Measurements from ENCODE around the gene SP8. TPM values are rescaled to one million over a fixed set of nuclear protein-coding genes. Genes with fewer than 3 reads are reported as not detected.
A peak's percentile ranks its signal among the peaks of the same experiment; 100 is the strongest.

SP8 gene
- total RNA-seq, 1 donor from 2014 or later = 4.3 TPM

DNA sequence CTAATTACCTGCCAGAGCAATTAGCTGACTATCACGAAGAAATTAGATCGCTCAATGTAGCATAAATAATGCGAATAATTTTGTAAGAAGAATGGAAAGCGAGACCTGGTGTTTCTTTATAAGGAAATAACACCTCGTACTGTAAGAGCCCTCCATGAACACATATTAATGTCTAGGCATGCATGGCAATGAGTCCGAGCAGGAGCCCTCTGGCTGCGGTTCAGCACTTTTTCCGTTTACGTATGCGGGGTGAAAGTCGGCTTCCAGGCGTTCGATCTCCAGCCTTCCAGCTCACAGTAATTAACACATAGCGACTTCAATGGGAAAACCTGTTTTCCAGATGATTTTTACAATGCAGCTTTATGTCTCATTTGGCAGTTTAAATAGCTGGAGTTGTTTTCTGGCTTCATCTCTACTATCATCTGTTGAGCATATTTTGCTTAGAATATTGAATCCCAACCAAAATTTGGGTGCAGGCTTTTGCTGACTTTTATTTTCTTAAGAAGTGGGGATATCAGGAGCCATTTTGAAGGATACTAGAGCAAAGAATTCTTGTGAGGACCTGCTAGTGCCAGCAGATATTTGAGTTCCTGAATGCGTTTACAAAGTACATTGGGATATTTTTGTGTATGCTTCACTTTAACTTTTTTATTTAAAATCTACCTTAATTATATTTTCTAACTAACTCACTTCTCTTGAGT, 7.2 kb upstream of the SP8 start:
- no peaks in the 10 kb centered on the region for H3K36me3 Mint-ChIP-seq
- no peak overlapping the region for H3K4me3 Mint-ChIP-seq
- TF ChIP-seq, protein P1, sequence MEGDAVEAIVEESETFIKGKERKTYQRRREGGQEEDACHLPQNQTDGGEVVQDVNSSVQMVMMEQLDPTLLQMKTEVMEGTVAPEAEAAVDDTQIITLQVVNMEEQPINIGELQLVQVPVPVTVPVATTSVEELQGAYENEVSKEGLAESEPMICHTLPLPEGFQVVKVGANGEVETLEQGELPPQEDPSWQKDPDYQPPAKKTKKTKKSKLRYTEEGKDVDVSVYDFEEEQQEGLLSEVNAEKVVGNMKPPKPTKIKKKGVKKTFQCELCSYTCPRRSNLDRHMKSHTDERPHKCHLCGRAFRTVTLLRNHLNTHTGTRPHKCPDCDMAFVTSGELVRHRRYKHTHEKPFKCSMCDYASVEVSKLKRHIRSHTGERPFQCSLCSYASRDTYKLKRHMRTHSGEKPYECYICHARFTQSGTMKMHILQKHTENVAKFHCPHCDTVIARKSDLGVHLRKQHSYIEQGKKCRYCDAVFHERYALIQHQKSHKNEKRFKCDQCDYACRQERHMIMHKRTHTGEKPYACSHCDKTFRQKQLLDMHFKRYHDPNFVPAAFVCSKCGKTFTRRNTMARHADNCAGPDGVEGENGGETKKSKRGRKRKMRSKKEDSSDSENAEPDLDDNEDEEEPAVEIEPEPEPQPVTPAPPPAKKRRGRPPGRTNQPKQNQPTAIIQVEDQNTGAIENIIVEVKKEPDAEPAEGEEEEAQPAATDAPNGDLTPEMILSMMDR (conservative IDR thresholded peaks at IDR 0.05) = no peak
- H3K4me1 Mint-ChIP-seq (ENCODE audit: unreplicated experiment) = no peaks in the 10 kb centered on the region
- H3K27me3 Mint-ChIP-seq = peaks cover 93% of the 10 kb centered on the region
- no peaks in the 10 kb centered on the region for H3K9me3 Mint-ChIP-seq
- no peak overlapping the region for H3K27ac Mint-ChIP-seq
- no peak for DNase-seq (ENCODE audit: extremely low spot score, unreplicated experiment)

DNA sequence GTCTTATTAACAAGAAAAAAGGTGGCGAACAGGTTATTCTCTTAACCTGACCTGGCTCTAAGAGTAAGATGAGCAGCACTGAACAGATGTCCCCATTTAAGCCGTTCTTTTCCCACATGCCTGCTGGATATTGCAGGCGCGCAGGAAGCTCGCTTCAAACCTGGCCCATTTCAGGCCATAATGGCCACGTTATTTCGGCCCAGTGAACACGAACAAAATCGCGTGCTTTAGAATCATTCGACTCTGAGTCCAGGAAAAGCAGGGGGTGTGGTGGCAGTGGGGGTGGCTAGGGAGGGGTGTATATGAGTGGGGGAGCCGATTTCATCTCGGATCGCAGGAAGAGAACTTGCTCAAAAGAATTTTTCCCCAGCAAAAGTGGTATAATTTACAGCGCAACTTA, 6.6 kb upstream of the SP8 start:
- TF ChIP-seq, protein P1 (conservative IDR thresholded peaks at IDR 0.05) = no peak
- Mint-ChIP-seq H3K27ac (peak overlapping the region; percentile 29), H3K4me3 (no peak overlapping the region), H3K4me1 (ENCODE audit: unreplicated experiment) (no peaks in the 10 kb centered on the region), H3K9me3 (no peaks in the 10 kb centered on the region), H3K27me3 (peaks cover 96% of the 10 kb centered on the region), H3K36me3 (no peaks in the 10 kb centered on the region)
- no peak for DNase-seq (ENCODE audit: extremely low spot score, unreplicated experiment)

DNA sequence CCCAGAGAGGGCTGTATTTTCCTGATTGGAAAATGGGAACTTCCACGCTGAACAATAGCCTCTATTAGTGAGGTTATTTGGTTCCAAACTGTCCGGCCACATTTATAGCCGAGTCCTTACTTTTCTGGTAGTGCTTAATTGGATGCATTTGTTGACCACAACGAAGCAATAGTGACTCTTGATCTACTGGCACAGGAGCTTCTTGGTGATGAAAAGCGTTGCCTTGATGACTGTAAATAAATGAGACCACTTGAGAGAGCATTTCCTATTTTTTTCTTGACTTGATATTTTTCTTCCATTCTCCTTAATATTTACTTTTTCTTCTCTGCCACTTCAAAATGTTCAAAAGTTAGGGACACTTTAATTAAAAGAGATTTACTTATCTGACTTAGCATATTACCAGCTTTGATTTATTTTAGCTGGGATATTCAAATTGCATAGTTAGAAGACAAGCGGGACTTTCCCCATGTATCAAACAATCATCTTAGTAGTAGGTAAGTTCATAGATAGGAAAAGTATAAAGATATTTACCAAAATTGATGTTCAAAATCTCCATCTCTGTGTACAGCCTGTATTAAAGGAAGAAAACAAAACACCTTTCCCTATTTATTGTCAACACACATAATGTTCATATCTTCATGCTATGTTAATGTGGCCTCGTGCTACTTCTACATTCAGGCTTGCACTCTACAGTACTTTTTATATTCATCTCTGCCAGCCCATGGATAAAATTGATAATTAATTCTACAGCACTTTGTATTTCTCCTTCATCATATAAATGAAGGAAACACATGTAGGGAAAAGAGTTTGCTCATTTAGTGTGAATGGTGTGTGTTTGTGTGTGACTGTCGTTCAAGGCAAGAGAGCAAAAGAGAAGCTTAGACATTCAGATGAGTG, 5.1 kb upstream of the SP8 start:
- no peak for DNase-seq (ENCODE audit: extremely low spot score, unreplicated experiment)
- H3K4me3 Mint-ChIP-seq = peak overlapping the region; percentile 70
- H3K9me3 Mint-ChIP-seq = no peaks in the 10 kb centered on the region
- H3K36me3 Mint-ChIP-seq = peaks cover 5% of the 10 kb centered on the region
- TF ChIP-seq, protein P1 (conservative IDR thresholded peaks at IDR 0.05) = no peak
- no peak overlapping the region for H3K27ac Mint-ChIP-seq
- H3K27me3 Mint-ChIP-seq = peaks cover 100% of the 10 kb centered on the region
- peaks cover 6% of the 10 kb centered on the region for H3K4me1 Mint-ChIP-seq (ENCODE audit: unreplicated experiment)

DNA sequence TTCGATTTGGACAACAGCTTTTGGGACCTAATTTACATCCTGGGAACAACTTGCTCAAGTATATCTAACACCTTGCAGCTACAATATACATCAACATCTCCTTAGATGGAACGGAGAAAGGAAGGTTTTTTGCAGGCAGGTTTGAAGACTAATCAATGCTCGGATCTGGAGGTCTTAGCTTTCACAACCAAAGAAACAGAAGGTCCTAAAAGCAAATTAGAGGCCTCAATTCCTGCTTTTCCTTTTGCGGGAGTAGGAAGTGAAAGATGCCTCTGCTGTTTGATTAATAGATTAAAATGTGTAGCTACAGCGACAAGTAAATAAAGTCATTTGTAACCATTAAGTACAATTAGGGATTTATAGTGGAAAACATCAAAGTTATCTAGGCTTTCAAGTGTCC, 3.7 kb upstream of the SP8 start:
- TF ChIP-seq, protein P1 (conservative IDR thresholded peaks at IDR 0.05) = no peak
- H3K27ac Mint-ChIP-seq = no peak overlapping the region
- peaks cover 5% of the 10 kb centered on the region for H3K36me3 Mint-ChIP-seq
- peaks cover 6% of the 10 kb centered on the region for H3K4me1 Mint-ChIP-seq (ENCODE audit: unreplicated experiment)
- peaks cover 100% of the 10 kb centered on the region for H3K27me3 Mint-ChIP-seq
- no peak for DNase-seq (ENCODE audit: extremely low spot score, unreplicated experiment)
- no peak overlapping the region for H3K4me3 Mint-ChIP-seq
- H3K9me3 Mint-ChIP-seq = no peaks in the 10 kb centered on the region

DNA sequence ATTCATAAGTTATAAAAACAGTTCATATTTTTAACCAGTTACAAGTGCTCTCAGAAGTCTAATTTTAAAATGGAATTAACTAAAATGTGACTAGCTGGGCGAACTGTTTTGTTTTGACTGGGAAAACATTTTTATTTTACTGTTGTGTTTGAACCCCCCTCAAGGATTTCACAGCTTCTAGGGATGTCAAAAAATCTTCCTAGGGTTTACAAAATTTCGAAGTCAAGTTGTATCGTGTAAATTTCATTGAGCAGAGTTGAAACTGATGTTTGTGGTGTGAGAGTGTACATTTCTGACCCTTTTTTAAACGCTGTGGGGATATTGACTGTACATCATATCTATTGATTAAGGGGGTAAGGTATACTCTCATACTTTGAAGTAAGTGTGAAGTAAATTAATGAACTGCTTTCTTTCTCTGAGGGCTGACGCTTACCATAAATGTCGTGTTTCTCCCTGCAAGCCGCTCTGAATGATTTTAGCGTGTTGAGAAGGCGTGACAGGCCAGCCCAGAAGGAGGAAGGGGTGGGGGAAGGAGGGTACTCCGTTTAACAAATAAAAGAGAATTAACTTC, 1.8 kb upstream of the SP8 start:
- DNase-seq (ENCODE audit: extremely low spot score, unreplicated experiment) = no peak
- Mint-ChIP-seq H3K27ac (no peak overlapping the region), H3K27me3 (peaks cover 92% of the 10 kb centered on the region), H3K9me3 (no peaks in the 10 kb centered on the region), H3K4me3 (no peak overlapping the region), H3K36me3 (peaks cover 5% of the 10 kb centered on the region), H3K4me1 (ENCODE audit: unreplicated experiment) (peaks cover 11% of the 10 kb centered on the region)
- TF ChIP-seq, protein P1 (conservative IDR thresholded peaks at IDR 0.05) = no peak
